Mucosa of stomach (tissue), 1 donor: Measurements from ENCODE around the gene CEP170.

Experiments used
- H3K27me3 ChIP-seq: one replicate; pipeline ENCODE4 v1.7.0; 2013; ENCODE audit warnings: mild to moderate bottlenecking, low read length; ENCODE audit not compliant: control insufficient read depth, insufficient read depth
- H3K36me3 ChIP-seq: one replicate; pipeline ENCODE4 v1.7.0; 2013; ENCODE audit warnings: low read length; ENCODE audit not compliant: control insufficient read depth, insufficient read depth
- H3K4me1 ChIP-seq: one replicate; pipeline ENCODE4 v1.7.0; 2013; ENCODE audit warnings: mild to moderate bottlenecking, low read length; ENCODE audit not compliant: control insufficient read depth, insufficient read depth
- H3K4me3 ChIP-seq: one replicate; pipeline ENCODE4 v1.7.0; 2013; ENCODE audit warnings: low read length
- H3K9ac ChIP-seq: one replicate; pipeline ENCODE4 v1.7.0; 2013; ENCODE audit warnings: mild to moderate bottlenecking, low read length, moderate library complexity
- H3K9me3 ChIP-seq: one replicate; pipeline ENCODE4 v1.7.0; 2013; ENCODE audit warnings: mild to moderate bottlenecking, low read length, moderate library complexity; ENCODE audit not compliant: control insufficient read depth
- donor health status: Pancreatic carcinoma.

CEP170 gene

GRCh38 chr1:243264717-243265116 is 9.6 kb upstream of the CEP170 start:
- H3K4me1 ChIP-seq = no peaks in the 10 kb centered on the region
- no peaks in the 10 kb centered on the region for H3K27me3 ChIP-seq
- no peak overlapping the region for H3K4me3 ChIP-seq
- no peaks in the 10 kb centered on the region for H3K9me3 ChIP-seq
- no peak overlapping the region for H3K9ac ChIP-seq
- no peaks in the 10 kb centered on the region for H3K36me3 ChIP-seq

GRCh38 chr1:243261390-243261789 is 6.3 kb upstream of the CEP170 start:
- no peak overlapping the region for H3K4me3 ChIP-seq
- no peaks in the 10 kb centered on the region for H3K9me3 ChIP-seq
- no peaks in the 10 kb centered on the region for H3K27me3 ChIP-seq
- H3K4me1 ChIP-seq = no peaks in the 10 kb centered on the region
- H3K9ac ChIP-seq = no peak overlapping the region
- H3K36me3 ChIP-seq = no peaks in the 10 kb centered on the region

GRCh38 chr1:243260221-243260880 is 5.3 kb upstream of the CEP170 start:
- Histone ChIP-seq H3K27me3 (no peaks in the 10 kb centered on the region), H3K9me3 (no peaks in the 10 kb centered on the region), H3K9ac (no peak overlapping the region), H3K4me1 (no peaks in the 10 kb centered on the region), H3K36me3 (no peaks in the 10 kb centered on the region), H3K4me3 (no peak overlapping the region)

- no peak overlapping the region for H3K4me3 ChIP-seq
Observed at GRCh38 chr1:243258731-243259130, 3.6 kb upstream of the CEP170 start.

GRCh38 chr1:243257189-243257588 is 2.1 kb upstream of the CEP170 start:
- H3K27me3 ChIP-seq = no peaks in the 10 kb centered on the region
- no peaks in the 10 kb centered on the region for H3K36me3 ChIP-seq
- no peak overlapping the region for H3K4me3 ChIP-seq
- H3K9me3 ChIP-seq = no peaks in the 10 kb centered on the region
- H3K4me1 ChIP-seq = no peaks in the 10 kb centered on the region
- H3K9ac ChIP-seq = no peak overlapping the region

More at GRCh38 chr1:243258731-243259130, 3.6 kb upstream of the CEP170 start:
- no peaks in the 10 kb centered on the region for H3K27me3 ChIP-seq
- H3K4me1 ChIP-seq = no peaks in the 10 kb centered on the region
- no peaks in the 10 kb centered on the region for H3K36me3 ChIP-seq
- no peak overlapping the region for H3K9ac ChIP-seq
- no peaks in the 10 kb centered on the region for H3K9me3 ChIP-seq

GRCh38 chr1:243256590-243256989 is 1.5 kb upstream of the CEP170 start:
- H3K9ac ChIP-seq = peak overlapping the region; percentile 83

GRCh38 chr1:243255791-243256512 is 871 bp upstream of the CEP170 start, which contains the start of gene SDCCAG8:
TSS of gene SDCCAG8 (plus strand) at chr1:243256041. CDS start at chr1:243256174, 133 bp downstream.
- H3K9me3 ChIP-seq = no peaks in the 10 kb centered on the region
- H3K4me1 ChIP-seq = no peaks in the 10 kb centered on the region
- no peaks in the 10 kb centered on the region for H3K36me3 ChIP-seq
- H3K4me3 ChIP-seq = peak within 1 kb of the TSS; percentile 96
- H3K9ac ChIP-seq = peak within 1 kb of the TSS; percentile 83
- H3K27me3 ChIP-seq = no peaks in the 10 kb centered on the region

More at GRCh38 chr1:243256590-243256989, 1.5 kb upstream of the CEP170 start:
- Histone ChIP-seq H3K36me3 (no peaks in the 10 kb centered on the region), H3K27me3 (no peaks in the 10 kb centered on the region), H3K4me1 (no peaks in the 10 kb centered on the region), H3K9me3 (no peaks in the 10 kb centered on the region), H3K4me3 (peak overlapping the region; percentile 96)

GRCh38 chr1:243254233-243254926 is 701 bp downstream of the CEP170 start:
- H3K9me3 ChIP-seq = no peaks in the 10 kb centered on the region
- no peaks in the 10 kb centered on the region for H3K4me1 ChIP-seq
- no peaks in the 10 kb centered on the region for H3K27me3 ChIP-seq
- H3K36me3 ChIP-seq = no peaks in the 10 kb centered on the region
- peak overlapping the region; percentile 77 for H3K9ac ChIP-seq
- H3K4me3 ChIP-seq = peak overlapping the region; percentile 96

- Histone ChIP-seq H3K4me3 (no peak overlapping the region), H3K27me3 (no peaks in the 10 kb centered on the region), H3K9ac (peak overlapping the region; percentile 77), H3K36me3 (no peaks in the 10 kb centered on the region), H3K4me1 (no peaks in the 10 kb centered on the region), H3K9me3 (no peaks in the 10 kb centered on the region)
Observed at GRCh38 chr1:243253926-243254232, 1.2 kb downstream of the CEP170 start.

GRCh38 chr1:243253211-243253925 is 1.7 kb downstream of the CEP170 start:
- H3K36me3 ChIP-seq = no peaks in the 10 kb centered on the region
- no peaks in the 10 kb centered on the region for H3K9me3 ChIP-seq
- no peak overlapping the region for H3K4me3 ChIP-seq
- no peak overlapping the region for H3K9ac ChIP-seq
- H3K27me3 ChIP-seq = no peaks in the 10 kb centered on the region
- H3K4me1 ChIP-seq = no peaks in the 10 kb centered on the region

GRCh38 chr1:243251539-243251938 is 3.5 kb downstream of the CEP170 start:
- Histone ChIP-seq H3K9ac (no peak overlapping the region), H3K27me3 (no peaks in the 10 kb centered on the region), H3K36me3 (no peaks in the 10 kb centered on the region), H3K4me3 (no peak overlapping the region), H3K9me3 (no peaks in the 10 kb centered on the region), H3K4me1 (no peaks in the 10 kb centered on the region)

GRCh38 chr1:243250102-243250501 is 5.0 kb downstream of the CEP170 start:
- no peak overlapping the region for H3K4me3 ChIP-seq

More at GRCh38 chr1:243250102-243250501, 5.0 kb downstream of the CEP170 start:
- Histone ChIP-seq H3K9ac (no peak overlapping the region), H3K9me3 (no peaks in the 10 kb centered on the region), H3K36me3 (no peaks in the 10 kb centered on the region), H3K27me3 (no peaks in the 10 kb centered on the region), H3K4me1 (no peaks in the 10 kb centered on the region)
